HG02610 (cell line): ENCODE results near the gene KLHL26.

Source experiments
- ATAC-seq: cut with Tn5 transposase; IDR thresholded peaks from one replicate; pipeline ENCODE4 v1.9.1; 2021; ENCODE audit warnings: mild to moderate bottlenecking, moderate library complexity; ENCODE audit not compliant: unreplicated experiment

Gene KLHL26

GRCh38 chr19:18645035-18645511, 8.2 kb downstream of the KLHL26 start:
- no peak for ATAC-seq

- no peak for ATAC-seq
Observed at GRCh38 chr19:18646535-18647370, 9.9 kb downstream of the KLHL26 start.

- no peak for ATAC-seq
Observed at GRCh38 chr19:18647371-18647767, 10.5 kb downstream of the KLHL26 start.

- no peak for ATAC-seq
Observed at GRCh38 chr19:18647807-18648206, 11.0 kb downstream of the KLHL26 start.

- ATAC-seq: no peak
Observed at GRCh38 chr19:18648973-18649315, 12.1 kb downstream of the KLHL26 start.

GRCh38 chr19:18649371-18650020, 12.7 kb downstream of the KLHL26 start:
- no peak for ATAC-seq

GRCh38 chr19:18650021-18650390, 13.2 kb downstream of the KLHL26 start:
- ATAC-seq: no peak

GRCh38 chr19:18650468-18651041, 13.7 kb downstream of the KLHL26 start:
- ATAC-seq: no peak

GRCh38 chr19:18651300-18651699, 14.5 kb downstream of the KLHL26 start:
- ATAC-seq: no peak

- ATAC-seq: no peak
Observed at GRCh38 chr19:18651733-18652132, 14.9 kb downstream of the KLHL26 start.

GRCh38 chr19:18653853-18654252, 17.0 kb downstream of the KLHL26 start:
- ATAC-seq: no peak

- no peak for ATAC-seq
Observed at GRCh38 chr19:18654469-18654868, 17.6 kb downstream of the KLHL26 start.

GRCh38 chr19:18655173-18655844, 18.5 kb downstream of the KLHL26 start:
- no peak for ATAC-seq

- ATAC-seq: no peak
Observed at GRCh38 chr19:18656337-18657086, 19.7 kb downstream of the KLHL26 start.

- ATAC-seq: no peak
Observed at GRCh38 chr19:18657590-18658365, 20.9 kb downstream of the KLHL26 start.

GRCh38 chr19:18658366-18658855, 21.6 kb downstream of the KLHL26 start:
- no peak for ATAC-seq

- ATAC-seq: no peak
Observed at GRCh38 chr19:18659281-18660050, 22.6 kb downstream of the KLHL26 start.

GRCh38 chr19:18660051-18660910, 23.5 kb downstream of the KLHL26 start:
- ATAC-seq: no peak
